Measurements from ENCODE around the gene USP48. TPM values are rescaled to one million over a fixed set of nuclear protein-coding genes. Genes with fewer than 3 reads are reported as not detected.

Gene USP48
- total RNA-seq, 4 donors from 2014 or later: 35.4 to 198 (median 50.7) TPM

GRCh38 chr1:21693732-21694131 lies 89.2 kb downstream of the USP48 start:
- Histone ChIP-seq H3K4me1 (no peaks in the 10 kb centered on the region), H3K36me3 (peaks cover 0 to 73% (median 3%) of the 10 kb centered on the region in 3 donors), H3K27me3 (no peaks in the 10 kb centered on the region), H3K4me3 (no peak overlapping the region), H3K9me3 (no peaks in the 10 kb centered on the region), H3K27ac (no peak overlapping the region)
- no peak for DNase-seq
- TF ChIP-seq, protein P1, sequence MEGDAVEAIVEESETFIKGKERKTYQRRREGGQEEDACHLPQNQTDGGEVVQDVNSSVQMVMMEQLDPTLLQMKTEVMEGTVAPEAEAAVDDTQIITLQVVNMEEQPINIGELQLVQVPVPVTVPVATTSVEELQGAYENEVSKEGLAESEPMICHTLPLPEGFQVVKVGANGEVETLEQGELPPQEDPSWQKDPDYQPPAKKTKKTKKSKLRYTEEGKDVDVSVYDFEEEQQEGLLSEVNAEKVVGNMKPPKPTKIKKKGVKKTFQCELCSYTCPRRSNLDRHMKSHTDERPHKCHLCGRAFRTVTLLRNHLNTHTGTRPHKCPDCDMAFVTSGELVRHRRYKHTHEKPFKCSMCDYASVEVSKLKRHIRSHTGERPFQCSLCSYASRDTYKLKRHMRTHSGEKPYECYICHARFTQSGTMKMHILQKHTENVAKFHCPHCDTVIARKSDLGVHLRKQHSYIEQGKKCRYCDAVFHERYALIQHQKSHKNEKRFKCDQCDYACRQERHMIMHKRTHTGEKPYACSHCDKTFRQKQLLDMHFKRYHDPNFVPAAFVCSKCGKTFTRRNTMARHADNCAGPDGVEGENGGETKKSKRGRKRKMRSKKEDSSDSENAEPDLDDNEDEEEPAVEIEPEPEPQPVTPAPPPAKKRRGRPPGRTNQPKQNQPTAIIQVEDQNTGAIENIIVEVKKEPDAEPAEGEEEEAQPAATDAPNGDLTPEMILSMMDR (IDR thresholded peaks at IDR 0.05): no peak
- no peak for TF ChIP-seq POLR2A (IDR thresholded peaks at IDR 0.05)

GRCh38 chr1:21691739-21692138 lies 91.2 kb downstream of the USP48 start:
- Histone ChIP-seq H3K4me3 (no peak overlapping the region), H3K36me3 (peaks cover 0 to 93% (median 3%) of the 10 kb centered on the region in 3 donors)
- no peak for TF ChIP-seq POLR2A (IDR thresholded peaks at IDR 0.05)
- TF ChIP-seq, protein P1 (IDR thresholded peaks at IDR 0.05): no peak

DNA sequence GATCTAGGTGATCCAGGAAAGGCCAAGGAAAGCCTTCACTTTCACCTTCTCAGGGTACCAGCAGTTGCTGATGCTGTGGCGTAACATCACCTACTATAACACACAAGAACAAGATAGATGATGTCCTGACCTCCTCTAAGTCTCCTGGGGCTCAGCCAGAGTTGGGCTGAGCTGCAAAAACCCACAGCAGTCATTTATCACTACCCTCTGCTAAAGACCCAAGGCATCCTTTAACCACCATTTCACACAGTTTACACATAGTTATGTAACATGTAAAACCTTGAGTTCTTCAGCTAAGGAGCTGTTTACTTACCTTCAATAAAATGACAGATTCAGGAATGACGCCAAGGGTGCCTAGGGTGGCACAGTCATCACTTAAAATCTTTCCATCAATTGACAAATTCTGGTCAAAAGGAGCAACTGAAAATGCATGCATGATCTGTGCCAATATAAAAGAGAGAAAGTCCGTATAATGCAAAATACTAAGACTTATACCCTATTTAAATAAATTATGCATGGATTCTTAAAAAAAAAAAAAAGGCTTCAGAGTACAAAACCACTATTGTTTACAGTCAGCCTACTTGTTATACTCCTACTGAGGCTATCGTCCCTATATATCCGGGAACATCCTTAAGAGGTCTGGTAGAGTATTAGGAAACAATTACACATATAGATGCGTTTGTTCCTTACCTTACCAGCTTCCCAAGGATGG lies 93.1 kb downstream of the USP48 start:
- TF ChIP-seq POLR2A (IDR thresholded peaks at IDR 0.05): no peak
- TF ChIP-seq, protein P1 (IDR thresholded peaks at IDR 0.05): no peak
- H3K4me1 ChIP-seq: no peaks in the 10 kb centered on the region
- H3K27ac ChIP-seq: no peak overlapping the region
- H3K4me3 ChIP-seq: no peak overlapping the region
- no peaks in the 10 kb centered on the region for H3K27me3 ChIP-seq
- H3K36me3 ChIP-seq: peaks cover 0 to 97% (median 3%) of the 10 kb centered on the region in 3 donors
- H3K9me3 ChIP-seq: no peaks in the 10 kb centered on the region
- DNase-seq: no peak

More at GRCh38 chr1:21691739-21692138, 91.2 kb downstream of the USP48 start:
- Histone ChIP-seq H3K27ac (no peak overlapping the region), H3K27me3 (no peaks in the 10 kb centered on the region), H3K4me1 (no peaks in the 10 kb centered on the region), H3K9me3 (no peaks in the 10 kb centered on the region)
- no peak for DNase-seq

- no peaks in the 10 kb centered on the region for H3K27me3 ChIP-seq
- H3K27ac ChIP-seq: no peak overlapping the region
- no peak for TF ChIP-seq POLR2A (IDR thresholded peaks at IDR 0.05)
- TF ChIP-seq, protein P1 (IDR thresholded peaks at IDR 0.05): no peak
- no peak for DNase-seq
- H3K4me1 ChIP-seq: no peaks in the 10 kb centered on the region
- peaks cover 0 to 85% (median 0%) of the 10 kb centered on the region in 3 donors for H3K36me3 ChIP-seq
- H3K4me3 ChIP-seq: no peak overlapping the region
- H3K9me3 ChIP-seq: no peaks in the 10 kb centered on the region
These were observed 95.8 kb downstream of the USP48 start for GRCh38 chr1:21687081-21687529.

- no peak for DNase-seq
- H3K4me1 ChIP-seq: no peaks in the 10 kb centered on the region
- H3K27ac ChIP-seq: no peak overlapping the region
- TF ChIP-seq, protein P1 (IDR thresholded peaks at IDR 0.05): no peak
- no peak for TF ChIP-seq POLR2A (IDR thresholded peaks at IDR 0.05)
- no peak overlapping the region for H3K4me3 ChIP-seq
- H3K27me3 ChIP-seq: no peaks in the 10 kb centered on the region
- H3K36me3 ChIP-seq: peaks cover 0 to 80% (median 0%) of the 10 kb centered on the region in 3 donors
- no peaks in the 10 kb centered on the region for H3K9me3 ChIP-seq
These were observed 96.8 kb downstream of the USP48 start for GRCh38 chr1:21685946-21686678.

Data from Peyer's patch (tissue), 4 donors.